ENCODE results near the gene JDP2. TPM values are rescaled to one million over a fixed set of nuclear protein-coding genes. Genes with fewer than 3 reads are reported as not detected.

JDP2 gene
- total and polyA plus RNA-seq, 8 donors = 6.6 to 25.8 (median 11.3) TPM

DNA sequence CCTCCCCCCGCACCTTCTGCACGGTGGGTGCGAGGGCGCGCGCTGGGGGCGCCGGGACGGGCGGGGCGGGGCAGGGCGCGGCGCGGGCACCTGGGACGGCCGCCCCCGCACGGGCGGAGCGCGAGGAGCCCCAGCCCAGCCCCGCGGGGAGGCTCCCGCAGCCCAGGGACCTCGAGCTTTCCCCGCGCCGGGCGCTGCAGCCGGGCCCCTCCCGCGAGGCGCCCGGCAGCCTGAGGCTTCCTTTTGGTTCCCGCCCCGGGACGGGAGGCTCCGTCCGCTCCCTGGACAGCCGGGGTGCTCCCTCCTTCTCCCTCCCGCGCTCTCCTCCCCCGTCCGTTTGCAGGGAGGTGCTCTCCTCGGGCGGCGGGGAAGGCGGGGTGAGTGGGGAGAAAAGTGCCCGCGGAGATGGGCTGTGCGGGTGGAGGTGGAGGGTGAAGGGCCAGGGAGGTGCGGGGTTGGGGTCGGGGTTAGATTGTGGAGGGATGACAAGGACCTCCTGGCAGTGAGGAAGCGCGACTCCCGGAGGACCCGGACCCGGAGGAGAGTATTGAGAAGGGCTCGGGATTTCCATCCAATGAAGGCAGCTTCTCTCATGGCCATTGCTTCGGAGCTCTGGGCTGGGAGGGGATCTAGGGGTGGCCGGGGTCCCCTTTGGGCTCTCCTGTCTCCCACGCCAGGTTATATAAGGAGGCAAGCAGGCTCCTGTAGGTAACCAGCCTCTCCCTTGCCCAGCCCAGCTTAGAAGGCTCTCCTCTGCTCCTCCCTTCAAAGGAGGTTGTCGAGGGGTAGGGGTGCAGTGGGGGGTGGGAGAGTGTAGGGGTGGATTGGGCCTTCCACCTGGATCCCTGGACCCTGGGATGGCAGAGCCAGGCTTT lies 645 bp downstream of the JDP2 start:
- TF ChIP-seq CTCF (IDR thresholded peaks at IDR 0.05) = no peak
- ATAC-seq (peak; percentile 30 to 49 (median 42)), DNase-seq (peak; percentile 58 to 84 (median 68)), FAIRE-seq (no peak)
- H3K4me1 ChIP-seq = peaks cover 0 to 27% (median 22%) of the 10 kb centered on the region in 3 donors
- peak overlapping the region in 3 of 4 donors; percentile 44 to 51 (median 49) for H3K27ac ChIP-seq
- peaks cover 0 to 6% (median 0%) of the 10 kb centered on the region in 3 donors for H3K36me3 ChIP-seq
- WGBS, 2 donors = 1 to 3% methylated on average over 31 to 64 of the region's 64 CpGs
- H3K9me3 ChIP-seq = no peaks in the 10 kb centered on the region
- peak overlapping the region; percentile 38 to 77 (median 64) for H3K4me3 ChIP-seq
- H3K27me3 ChIP-seq = no peaks in the 10 kb centered on the region
- intact Hi-C loops (cut with DNase I) = no loop called here

DNA sequence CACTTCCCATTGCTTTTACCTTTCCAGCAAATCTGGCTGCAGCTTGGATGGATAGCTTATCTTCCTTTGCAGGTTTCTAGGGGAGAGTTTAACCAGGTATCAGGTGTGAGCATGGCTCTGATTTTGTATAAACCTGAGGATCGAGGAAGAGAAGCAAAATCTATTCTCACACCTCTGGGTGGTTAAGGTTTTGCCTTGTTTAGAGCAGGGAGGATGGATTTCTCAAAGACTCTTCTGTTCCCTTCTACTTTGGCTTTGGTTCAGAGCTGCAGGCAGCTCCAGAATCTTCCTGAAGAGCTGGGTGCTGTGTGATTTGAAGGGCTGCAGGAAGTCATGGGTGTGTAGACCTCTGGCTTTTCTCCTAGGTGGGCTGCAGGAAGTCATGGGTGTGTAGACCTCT lies 1.7 kb downstream of the JDP2 start:
- H3K4me3 ChIP-seq = peak overlapping the region in 1 of 4 donors; percentile 77
- DNase-seq (no peak), FAIRE-seq (no peak), ATAC-seq (no peak)
- H3K27ac ChIP-seq = peak overlapping the region in 2 of 4 donors; percentile 33 to 49
- no peaks in the 10 kb centered on the region for H3K27me3 ChIP-seq
- H3K4me1 ChIP-seq = peaks cover 0 to 27% (median 22%) of the 10 kb centered on the region in 3 donors
- WGBS, 2 donors = 14 to 24% methylated on average over 1 of the region's 1 CpG
- no peaks in the 10 kb centered on the region for H3K9me3 ChIP-seq
- peaks cover 0 to 6% (median 0%) of the 10 kb centered on the region in 3 donors for H3K36me3 ChIP-seq
- intact Hi-C loops (cut with DNase I) = no loop called here
- no peak for TF ChIP-seq CTCF (IDR thresholded peaks at IDR 0.05)

DNA sequence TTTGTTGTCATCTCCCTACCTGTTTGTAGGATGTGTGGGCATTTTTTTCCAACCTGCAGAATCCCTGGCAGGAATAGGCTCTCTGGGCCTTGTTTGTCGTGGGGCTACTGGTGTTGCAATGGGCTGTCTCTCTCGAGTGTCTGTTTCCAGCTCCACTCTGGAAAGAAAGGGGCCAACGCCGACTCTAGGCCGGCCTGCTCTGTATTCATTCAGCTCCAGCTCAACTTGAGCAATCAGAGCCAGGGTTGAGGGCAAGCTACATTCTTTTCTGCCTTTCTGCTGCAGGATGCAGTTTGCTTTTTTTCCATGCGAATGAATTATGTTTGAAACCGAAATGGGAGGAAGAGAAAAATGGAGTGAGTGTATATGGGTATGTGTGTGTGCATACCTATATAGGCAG lies 2.3 kb downstream of the JDP2 start:
- FAIRE-seq = no peak
- 15 to 23% methylated on average over 7 of the region's 7 CpGs for WGBS, 2 donors
- H3K27ac ChIP-seq = peak overlapping the region in 2 of 4 donors; percentile 33 to 34
- TF ChIP-seq CTCF (IDR thresholded peaks at IDR 0.05) = no peak
- H3K9me3 ChIP-seq = no peaks in the 10 kb centered on the region
- intact Hi-C loops (cut with DNase I) = no loop called here
- no peak for ATAC-seq
- H3K4me3 ChIP-seq = peak overlapping the region in 2 of 4 donors; percentile 13 to 15
- H3K27me3 ChIP-seq = no peaks in the 10 kb centered on the region
- peaks cover 0 to 9% (median 0%) of the 10 kb centered on the region in 3 donors for H3K36me3 ChIP-seq
- DNase-seq = no peak
- peaks cover 0 to 27% (median 22%) of the 10 kb centered on the region in 3 donors for H3K4me1 ChIP-seq

DNA sequence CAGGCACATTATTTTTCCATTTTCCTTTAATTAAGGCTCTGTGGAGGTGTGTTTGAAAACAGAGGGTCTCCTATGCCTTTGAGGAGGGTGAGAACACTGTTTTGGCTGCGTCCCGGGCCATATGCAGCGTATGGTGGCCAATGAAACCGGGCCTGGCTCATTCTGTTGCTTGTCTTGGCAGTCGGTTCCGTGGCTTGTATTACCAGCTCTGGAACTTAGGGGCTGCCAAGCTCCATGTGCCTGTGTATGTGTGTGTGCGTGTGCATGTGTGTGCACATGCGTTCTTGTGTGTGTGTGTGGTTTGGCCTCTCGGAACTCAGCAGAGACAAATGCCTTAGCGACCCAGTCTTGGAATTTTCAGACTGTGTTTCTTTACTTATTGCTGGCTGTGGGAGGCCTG lies 2.7 kb downstream of the JDP2 start:
- H3K27ac ChIP-seq = peak overlapping the region in 1 of 4 donors; percentile 33

More for the DNA sequence above, 2.7 kb downstream of the JDP2 start:
- TF ChIP-seq CTCF (IDR thresholded peaks at IDR 0.05) = no peak
- intact Hi-C loops (cut with DNase I) = no loop called here
- DNase-seq (peak in 3 of 6 donors; percentile 53 to 62 (median 60)), FAIRE-seq (no peak), ATAC-seq (peak; percentile 9 to 56 (median 18))
- Histone ChIP-seq H3K4me3 (peak overlapping the region in 2 of 4 donors; percentile 13 to 15), H3K36me3 (peaks cover 0 to 11% (median 0%) of the 10 kb centered on the region in 3 donors), H3K4me1 (peaks cover 0 to 27% (median 22%) of the 10 kb centered on the region in 3 donors), H3K27me3 (no peaks in the 10 kb centered on the region), H3K9me3 (no peaks in the 10 kb centered on the region)
- WGBS, 2 donors = 16 to 18% methylated on average over 10 of the region's 10 CpGs
